AG04450 (cell line): Measurements from ENCODE around the gene STK32C. TPM values are rescaled to one million over a fixed set of nuclear protein-coding genes. Genes with fewer than 3 reads are reported as not detected.

Experiments
- CTCF ChIA-PET: fragments of 300-600, 350-600 bp; formaldehyde crosslinking; extraction: SDS; loops from one replicate; lab custom pipeline; 2022; ENCODE audit warnings: antibody characterized with exemption, inconsistent platforms; lab: Charles Lee
- POLR2A ChIA-PET: fragments of 350-600 bp; formaldehyde crosslinking; extraction: SDS; loops from one replicate; lab custom pipeline; 2021; ENCODE audit warnings: antibody characterized with exemption, inconsistent platforms; lab: Yijun Ruan, JAX
- DNase-seq: peaks from one replicate; pipeline ENCODE4 v3.0.0-alpha.2; 2011; ENCODE audit warnings: low read depth, low spot score
- H3K27ac ChIP-seq: one replicate; pipeline ENCODE4 v1.5.1; 2012; ENCODE audit warnings: low read depth, low read length, control low read depth
- H3K27me3 ChIP-seq: one replicate; pipeline ENCODE4 v1.6.0; 2012; ENCODE audit warnings: low read length; ENCODE audit not compliant: control insufficient read depth, insufficient read depth
- H3K4me3 ChIP-seq: 2 replicates; pipeline ENCODE4 v1.5.1; 2011; ENCODE audit warnings: mild to moderate bottlenecking, low read depth, low read length, control low read depth
- H3K9me3 ChIP-seq: 2 replicates; pipeline ENCODE4 v1.5.1; 2012; ENCODE audit warnings: low read length; ENCODE audit not compliant: control insufficient read depth, insufficient read depth
- CTCF ChIP-seq: IDR thresholded peaks from 2 replicates; pipeline ENCODE4 v1.5.1; 2011; ENCODE audit warnings: low read depth, low read length, control low read depth, inconsistent platforms
- polyA plus RNA-seq: library from polyadenylated mRNA; depleted of rRNA; stranded (reverse); fragments of >200 nt; gene quantifications from 2 replicates; pipeline ENCODE4 v1.2.3, GENCODE V29; 2011

The STK32C gene
- polyA plus RNA-seq, 1 experiment: 5.3 TPM

- no peaks in the 10 kb centered on the region; the same call in 1 of the 2 replicates for H3K9me3 ChIP-seq
- POLR2A ChIA-PET: no interaction called here
- TF ChIP-seq CTCF: no peak
- H3K27ac ChIP-seq: no peak overlapping the region
- no peak overlapping the region for H3K4me3 ChIP-seq
- CTCF ChIA-PET: interaction anchor here (1.0 to 4.4 kb wide), 4 partner anchors 10 to 188 kb away, joined by 3 to 31 read pairs (median 4); no protein-coding TSS in a partner anchor
- no peaks in the 10 kb centered on the region for H3K27me3 ChIP-seq
- no peak for DNase-seq
Observed at GRCh38 chr10:132350946-132351345, 43.2 kb upstream of the STK32C start.

GRCh38 chr10:132350391-132350790 is 42.6 kb upstream of the STK32C start:
- ChIA-PET POLR2A (no interaction called here), CTCF (interaction anchor here (1.3 to 4.4 kb wide), 2 partner anchors 11 to 127 kb away, joined by 4 to 31 read pairs; no protein-coding TSS in a partner anchor)
- DNase-seq: no peak

GRCh38 chr10:132349766-132350165 is 42.0 kb upstream of the STK32C start:
- Histone ChIP-seq H3K27me3 (no peaks in the 10 kb centered on the region), H3K27ac (no peak overlapping the region), H3K4me3 (no peak overlapping the region), H3K9me3 (no peaks in the 10 kb centered on the region; the same call in 1 of the 2 replicates)
- TF ChIP-seq CTCF: no peak
- ChIA-PET CTCF (interaction anchor here (1.3 to 4.4 kb wide), 2 partner anchors 11 to 126 kb away, joined by 4 to 31 read pairs; no protein-coding TSS in a partner anchor), POLR2A (no interaction called here)
- DNase-seq: no peak

More at GRCh38 chr10:132350391-132350790, 42.6 kb upstream of the STK32C start:
- Histone ChIP-seq H3K27me3 (no peaks in the 10 kb centered on the region), H3K27ac (no peak overlapping the region), H3K9me3 (no peaks in the 10 kb centered on the region; the same call in 1 of the 2 replicates), H3K4me3 (no peak overlapping the region)
- TF ChIP-seq CTCF: no peak

- H3K9me3 ChIP-seq: no peaks in the 10 kb centered on the region; the same call in 1 of the 2 replicates
- H3K27ac ChIP-seq: no peak overlapping the region
- no peak for TF ChIP-seq CTCF
- DNase-seq: no peak
- POLR2A ChIA-PET: no interaction called here
- no peaks in the 10 kb centered on the region for H3K27me3 ChIP-seq
- CTCF ChIA-PET: interaction anchor here (0.7 to 4.4 kb wide), 4 partner anchors 9 to 129 kb away, joined by 3 to 31 read pairs (median 5); no protein-coding TSS in a partner anchor
- no peak overlapping the region for H3K4me3 ChIP-seq
Observed at GRCh38 chr10:132347931-132348267, 40.1 kb upstream of the STK32C start.

GRCh38 chr10:132347211-132347930 is 39.6 kb upstream of the STK32C start:
- no peaks in the 10 kb centered on the region; the same call in 1 of the 2 replicates for H3K9me3 ChIP-seq
- no peak overlapping the region for H3K4me3 ChIP-seq
- CTCF ChIA-PET: interaction anchor here (1.7 kb wide), 1 partner anchor 13 kb away, joined by 6 read pairs; no protein-coding TSS in a partner anchor
- H3K27me3 ChIP-seq: no peaks in the 10 kb centered on the region
- no peak for DNase-seq
- no peak for TF ChIP-seq CTCF
- POLR2A ChIA-PET: no interaction called here
- no peak overlapping the region for H3K27ac ChIP-seq
